Measurements from ENCODE around the gene PGAM1. TPM values are rescaled to one million over a fixed set of nuclear protein-coding genes. Genes with fewer than 3 reads are reported as not detected.

Gene PGAM1
- total RNA-seq, 1 experiment from 2014 or later: 497 TPM

- BruUV-seq (replicated peaks): no TSS peak
- Histone ChIP-seq H3K4me1 (ENCODE audit: control insufficient read depth in 1 of 2, insufficient read depth in 2 of 2, low read length in 2 of 2) (no peaks in the 10 kb centered on the region), H3K79me2 (ENCODE audit: insufficient read depth, low read length) (0 out of 2 replicates have a peak, but pooled peaks cover 4% of the 10 kb centered on the region), H3K9me3 (ENCODE audit: control insufficient read depth in 1 of 2, insufficient read depth in 1 of 2, low read depth in 1 of 2, low read length in 2 of 2) (no peaks in the 10 kb centered on the region), H2AFZ (ENCODE audit: low read depth, low read length, poor library complexity, severe bottlenecking) (no peak overlapping the region), H4K20me1 (ENCODE audit: insufficient read depth) (no peaks in the 10 kb centered on the region), H3K4me3 (replicated peaks in 1 of 2; ENCODE audit: low read depth in 1 of 2, low read length in 2 of 2) (no peak overlapping the region), H3K36me3 (ENCODE audit: control insufficient read depth in 1 of 2, insufficient read depth in 2 of 2, low read length in 2 of 2) (peaks cover 13 to 43% of the 10 kb centered on the region in 2 experiments), H3K9me2 (ENCODE audit: insufficient read depth) (no peaks in the 10 kb centered on the region), H3K4me2 (ENCODE audit: low read length) (no peak overlapping the region), H3K27me3 (ENCODE audit: insufficient read depth, low read length) (no peaks in the 10 kb centered on the region), H3K27ac (ENCODE audit: low read depth, low read length) (no peak overlapping the region), H3K9ac (ENCODE audit: low read length) (no peak overlapping the region)
- TF ChIP-seq RAD21 (IDR thresholded peaks at IDR 0.05; ENCODE audit: low read depth) (no peak), EZH2 (IDR thresholded peaks at IDR 0.05) (no peak), SIN3A (IDR thresholded peaks at IDR 0.05; ENCODE audit: low read depth) (no peak), ATF3 (IDR thresholded peaks at IDR 0.05) (no peak), ZNF274 (IDR thresholded peaks at IDR 0.05; ENCODE audit: low read depth, low read length) (no peak), FOSL1 (IDR thresholded peaks at IDR 0.05; ENCODE audit: low read depth) (no peak), POLR2A (IDR thresholded peaks at IDR 0.05; ENCODE audit: borderline replicate concordance, extremely low read depth, insufficient read depth, insufficient read length) (no peak), ZFX (IDR thresholded peaks at IDR 0.05) (no peak), CEBPB (IDR thresholded peaks at IDR 0.05; ENCODE audit: low read depth) (no peak), POLR2AphosphoS5 (IDR thresholded peaks at IDR 0.05; ENCODE audit: low read depth, low read length) (no peak), ELF1 (IDR thresholded peaks at IDR 0.05; ENCODE audit: borderline replicate concordance, low read depth) (no peak), TCF7L2 (IDR thresholded peaks at IDR 0.05; ENCODE audit: borderline replicate concordance, extremely low read depth, insufficient read depth, insufficient read length) (no peak), EZH2phosphoT487 (IDR thresholded peaks at IDR 0.05; ENCODE audit: borderline replicate concordance) (no peak), CBX3 (IDR thresholded peaks at IDR 0.05; ENCODE audit: low read depth) (no peak), EGR1 (IDR thresholded peaks at IDR 0.05; ENCODE audit: low read depth) (no peak), SRF (IDR thresholded peaks at IDR 0.05; ENCODE audit: low read depth) (no peak)
- DNase-seq (ENCODE audit: low read depth, low spot score): no peak
- ATAC-seq: no peak
- RAD21 ChIA-PET (ENCODE audit: low non-redundant PET in 1 of 2, low total read pairs in 2 of 2, uncharacterized antibody in 2 of 2, unreplicated experiment in 2 of 2): no interaction called here
- intact Hi-C loops (cut with micrococcal nuclease): no loop called here
- POLR2A ChIA-PET: no interaction called here
- CTCF ChIA-PET: no interaction called here
Observed at GRCh38 chr10:97381626-97382025, 44.4 kb upstream of the PGAM1 start.
